HEK293T (cell line): ENCODE results near the gene SNCB.

ENCODE experiments used
- ELF4 ChIP-seq: fragments of 450-650 bp; IDR thresholded peaks from 2 replicates; pipeline ENCODE4 v1.6.1; 2017; ENCODE audit warnings: antibody characterized with exemption
- FOXA1 ChIP-seq: fragments of 450-650 bp; IDR thresholded peaks from 2 replicates; pipeline ENCODE4 v1.6.1; 2016; ENCODE audit warnings: mild to moderate bottlenecking

- no peak for TF ChIP-seq FOXA1
- TF ChIP-seq ELF4 = no peak
These were observed 15.4 kb downstream of the SNCB start for GRCh38 chr5:176614805-176615478.
